Activated CD4-positive, alpha-beta T cell treated with anti-CD3 and anti-CD28 coated beads for 24 hours (primary cell): ENCODE data around the gene MAN2A1.

Source experiments
- DNase-seq, 2 donors: peaks; one replicate each; pipeline ENCODE4 v3.0.0-alpha.2; 2020; ENCODE audit warnings: low read depth in 2 of 2

MAN2A1 gene

GRCh38 chr5:109681763-109682162 lies 8.0 kb upstream of the MAN2A1 start:
- DNase-seq: no peak

GRCh38 chr5:109682383-109682782 lies 7.3 kb upstream of the MAN2A1 start:
- DNase-seq: no peak

- DNase-seq: no peak
Observed at GRCh38 chr5:109685916-109686315, 3.8 kb upstream of the MAN2A1 start.

- peak in 1 of 2 donors; percentile 11 for DNase-seq
Observed at GRCh38 chr5:109688630-109688969, 1.1 kb upstream of the MAN2A1 start.

- peak; percentile 64 for DNase-seq
Observed at GRCh38 chr5:109688970-109689739, 572 bp upstream of the MAN2A1 start.

GRCh38 chr5:109690242-109690974 lies 681 bp downstream of the MAN2A1 start:
- peak; percentile 10 to 22 for DNase-seq

- DNase-seq: peak; percentile 17 to 21
Observed at GRCh38 chr5:109690975-109691574, 1.3 kb downstream of the MAN2A1 start.

- DNase-seq: no peak
Observed at GRCh38 chr5:109691996-109692395, 2.3 kb downstream of the MAN2A1 start.

GRCh38 chr5:109692852-109693251 lies 3.1 kb downstream of the MAN2A1 start:
- no peak for DNase-seq

- no peak for DNase-seq
Observed at GRCh38 chr5:109693535-109694400, 4.0 kb downstream of the MAN2A1 start.

GRCh38 chr5:109694451-109694891 lies 4.7 kb downstream of the MAN2A1 start:
- DNase-seq: no peak

GRCh38 chr5:109695005-109695926 lies 5.5 kb downstream of the MAN2A1 start:
- no peak for DNase-seq

GRCh38 chr5:109697339-109697738 lies 7.6 kb downstream of the MAN2A1 start:
- DNase-seq: no peak

GRCh38 chr5:109700516-109701153 lies 10.9 kb downstream of the MAN2A1 start:
- DNase-seq: no peak

GRCh38 chr5:109701252-109701651 lies 11.5 kb downstream of the MAN2A1 start:
- no peak for DNase-seq

GRCh38 chr5:109701792-109702191 lies 12.1 kb downstream of the MAN2A1 start:
- no peak for DNase-seq

GRCh38 chr5:109703166-109703565 lies 13.4 kb downstream of the MAN2A1 start:
- no peak for DNase-seq

- no peak for DNase-seq
Observed at GRCh38 chr5:109703829-109704228, 14.1 kb downstream of the MAN2A1 start.

GRCh38 chr5:109704282-109704952 lies 14.7 kb downstream of the MAN2A1 start:
- DNase-seq: no peak

GRCh38 chr5:109705596-109705995 lies 15.9 kb downstream of the MAN2A1 start:
- no peak for DNase-seq
